Testis (tissue), 2 donors: ENCODE results near the gene TAPBPL.

Experiments used
- POLR2A ChIP-seq: fragments of 450-650 bp; IDR thresholded peaks from one replicate; pipeline ENCODE4 v1.6.1; 2017; ENCODE audit warnings: antibody characterized with exemption, mild to moderate bottlenecking, moderate library complexity
- TF ChIP-seq, protein P1 (sequence below), 3 experiments: fragments of 450-650 bp in 2 of 3; fragments of 200-600 bp in 1 of 3; sonication (generic) in 1 of 3; IDR thresholded peaks; one replicate each; pipeline ENCODE4 v1.5.1; 2016 to 2019; ENCODE audit warnings: antibody characterized with exemption in 3 of 3, mild to moderate bottlenecking in 2 of 3, moderate library complexity in 1 of 3

GRCh38 chr12:6470375-6471163 is 18.7 kb downstream of the TAPBPL start, which contains the start of gene VAMP1:
- TF ChIP-seq, protein P1, sequence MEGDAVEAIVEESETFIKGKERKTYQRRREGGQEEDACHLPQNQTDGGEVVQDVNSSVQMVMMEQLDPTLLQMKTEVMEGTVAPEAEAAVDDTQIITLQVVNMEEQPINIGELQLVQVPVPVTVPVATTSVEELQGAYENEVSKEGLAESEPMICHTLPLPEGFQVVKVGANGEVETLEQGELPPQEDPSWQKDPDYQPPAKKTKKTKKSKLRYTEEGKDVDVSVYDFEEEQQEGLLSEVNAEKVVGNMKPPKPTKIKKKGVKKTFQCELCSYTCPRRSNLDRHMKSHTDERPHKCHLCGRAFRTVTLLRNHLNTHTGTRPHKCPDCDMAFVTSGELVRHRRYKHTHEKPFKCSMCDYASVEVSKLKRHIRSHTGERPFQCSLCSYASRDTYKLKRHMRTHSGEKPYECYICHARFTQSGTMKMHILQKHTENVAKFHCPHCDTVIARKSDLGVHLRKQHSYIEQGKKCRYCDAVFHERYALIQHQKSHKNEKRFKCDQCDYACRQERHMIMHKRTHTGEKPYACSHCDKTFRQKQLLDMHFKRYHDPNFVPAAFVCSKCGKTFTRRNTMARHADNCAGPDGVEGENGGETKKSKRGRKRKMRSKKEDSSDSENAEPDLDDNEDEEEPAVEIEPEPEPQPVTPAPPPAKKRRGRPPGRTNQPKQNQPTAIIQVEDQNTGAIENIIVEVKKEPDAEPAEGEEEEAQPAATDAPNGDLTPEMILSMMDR (IDR thresholded peaks at IDR 0.05): peak in 2 of 3 experiments; percentile 4 to 25
- TF ChIP-seq POLR2A: peak; percentile 96
